ENCODE results near the gene ACVR2B.
A peak's percentile ranks its signal among the peaks of the same experiment; 100 is the strongest.
"Not testable (repeated sequence)": the region's sequence is repeated elsewhere in the genome, so short reads cannot be mapped to it uniquely, and the experiment has no call there.

ACVR2B gene

GRCh38 chr3:38453075-38453912 lies at the start of gene ACVR2B:
Gene ACVR2B (plus strand): TSS chr3:38453890. CDS start chr3:38454323, 433 bp downstream.
- peak; percentile 76 for DNase-seq

- DNase-seq = no peak
Measured at GRCh38 chr3:38404286-38404685, 49.4 kb upstream of the ACVR2B start.

- DNase-seq = no peak
Measured at GRCh38 chr3:38411591-38411990, 42.1 kb upstream of the ACVR2B start.

- DNase-seq = not testable (repeated sequence)
Measured at GRCh38 chr3:38420758-38421157, 32.9 kb upstream of the ACVR2B start.

GRCh38 chr3:38421679-38422336 lies 31.9 kb upstream of the ACVR2B start:
- DNase-seq = no peak

- DNase-seq = peak; percentile 38
Measured at GRCh38 chr3:38426798-38427426, 26.8 kb upstream of the ACVR2B start.

- not testable (repeated sequence) for DNase-seq
Measured at GRCh38 chr3:38432871-38433658, 20.6 kb upstream of the ACVR2B start.

GRCh38 chr3:38433661-38434060 lies 20.0 kb upstream of the ACVR2B start:
- not testable (repeated sequence) for DNase-seq

- DNase-seq = peak; percentile 53
Measured at GRCh38 chr3:38438436-38439069, 15.1 kb upstream of the ACVR2B start.

- not testable (repeated sequence) for DNase-seq
Measured at GRCh38 chr3:38443205-38443604, 10.5 kb upstream of the ACVR2B start.

- no peak for DNase-seq
Measured at GRCh38 chr3:38446085-38446686, 7.5 kb upstream of the ACVR2B start.

GRCh38 chr3:38446812-38447211 lies 6.9 kb upstream of the ACVR2B start:
- no peak for DNase-seq

GRCh38 chr3:38450853-38451252 lies 2.8 kb upstream of the ACVR2B start:
- no peak for DNase-seq

- DNase-seq = no peak
Measured at GRCh38 chr3:38453913-38454177, 155 bp downstream of the ACVR2B start.

GRCh38 chr3:38454178-38454883 lies 641 bp downstream of the ACVR2B start:
- DNase-seq = peak; percentile 34

- peak; percentile 39 for DNase-seq
Measured at GRCh38 chr3:38454884-38455638, 1.4 kb downstream of the ACVR2B start.

- DNase-seq = no peak
Measured at GRCh38 chr3:38455639-38456430, 2.1 kb downstream of the ACVR2B start.

- no peak for DNase-seq
Measured at GRCh38 chr3:38457111-38458003, 3.7 kb downstream of the ACVR2B start.

Measured in CD4-positive, alpha-beta T cell treated with Interleukin-21 for 1 hour (primary cell).